NCI-H2196 (cell line): ENCODE results near the gene TBC1D2.
"Not testable (repeated sequence)": the region's sequence is repeated elsewhere in the genome, so short reads cannot be mapped to it uniquely, and the experiment has no call there.

Experiments
- DNase-seq: peaks from one replicate; lab custom pipeline; 2025; ENCODE audit not compliant: unreplicated experiment; lab: John Stamatoyannopoulos, UW

TBC1D2 gene

GRCh38 chr9:98191671-98192502, 63.6 kb downstream of the TBC1D2 start:
- DNase-seq: no peak

GRCh38 chr9:98191181-98191608, 64.3 kb downstream of the TBC1D2 start:
- no peak for DNase-seq

GRCh38 chr9:98190757-98191105, 64.7 kb downstream of the TBC1D2 start:
- no peak for DNase-seq

- DNase-seq: no peak
Measured at GRCh38 chr9:98189412-98189811, 66.0 kb downstream of the TBC1D2 start.

GRCh38 chr9:98187926-98188325, 67.5 kb downstream of the TBC1D2 start:
- DNase-seq: no peak

- DNase-seq: no peak
Measured at GRCh38 chr9:98186236-98186635, 69.2 kb downstream of the TBC1D2 start.

GRCh38 chr9:98185611-98186171, 69.8 kb downstream of the TBC1D2 start:
- DNase-seq: no peak

GRCh38 chr9:98185021-98185567, 70.4 kb downstream of the TBC1D2 start:
- no peak for DNase-seq

- DNase-seq: no peak
Measured at GRCh38 chr9:98184326-98184725, 71.1 kb downstream of the TBC1D2 start.

GRCh38 chr9:98182889-98183599, 72.4 kb downstream of the TBC1D2 start:
- DNase-seq: no peak

- DNase-seq: no peak
Measured at GRCh38 chr9:98182069-98182820, 73.2 kb downstream of the TBC1D2 start.

- DNase-seq: no peak
Measured at GRCh38 chr9:98181746-98182068, 73.7 kb downstream of the TBC1D2 start.

- no peak for DNase-seq
Measured at GRCh38 chr9:98180996-98181395, 74.5 kb downstream of the TBC1D2 start.

GRCh38 chr9:98178874-98179850, 76.3 kb downstream of the TBC1D2 start:
- no peak for DNase-seq

- DNase-seq: no peak
Measured at GRCh38 chr9:98176391-98177259, 78.8 kb downstream of the TBC1D2 start.

GRCh38 chr9:98175762-98176161, 79.7 kb downstream of the TBC1D2 start:
- no peak for DNase-seq

- DNase-seq: no peak
Measured at GRCh38 chr9:98175028-98175569, 80.3 kb downstream of the TBC1D2 start.

GRCh38 chr9:98174502-98174918, 80.9 kb downstream of the TBC1D2 start:
- not testable (repeated sequence) for DNase-seq

GRCh38 chr9:98173181-98173580, 82.3 kb downstream of the TBC1D2 start:
- DNase-seq: no peak
